IMR-90 (cell line): ENCODE data around the gene FAM200C. TPM values are rescaled to one million over a fixed set of nuclear protein-coding genes. Genes with fewer than 3 reads are reported as not detected.

Experiments
- ATAC-seq: fragments of 200-7000 bp; cut with Tn5 transposase; 2 replicates; pipeline ENCODE4 v1.9.1; 2020; ENCODE audit warnings: low read depth, mild to moderate bottlenecking, moderate library complexity
- BruUV-seq: library from RNA; stranded (reverse); fragments of 400-500 nt; replicated peaks from 2 replicates; lab custom pipeline; 2021; lab: Mats Ljungman, UMichigan
- CTCF ChIA-PET: fragments of 300-600 bp; formaldehyde crosslinking; extraction: SDS; loops from one replicate; lab custom pipeline; 2021; ENCODE audit warnings: antibody characterized with exemption; lab: Yijun Ruan, JAX
- POLR2A ChIA-PET: fragments of 300-600 bp; sonication (Branson Sonifier 250); formaldehyde crosslinking; loops from one replicate; lab custom pipeline; 2022; ENCODE audit warnings: antibody characterized with exemption; ENCODE audit not compliant: unreplicated experiment; lab: Charles Lee
- DNase-seq: peaks from one replicate; pipeline ENCODE4 v3.0.0; 2013
- H2AFZ ChIP-seq: replicated peaks from 2 replicates; pipeline ENCODE3; 2013; ENCODE audit warnings: low read length, mild to moderate bottlenecking; ENCODE audit not compliant: poor library complexity
- H2AK5ac ChIP-seq: 2 replicates; pipeline ENCODE4 v1.6.1; 2013; ENCODE audit warnings: low read depth, low read length, inconsistent platforms
- H2AK9ac ChIP-seq: replicated peaks from 2 replicates; pipeline ENCODE3; 2013; ENCODE audit warnings: mild to moderate bottlenecking, low read depth, low read length, moderate library complexity; ENCODE audit not compliant: poor library complexity
- H2BK120ac ChIP-seq: 2 replicates; pipeline ENCODE4 v1.6.1; 2013; ENCODE audit warnings: low read depth, low read length, inconsistent platforms
- H2BK15ac ChIP-seq: 3 replicates; pipeline ENCODE4 v1.6.1; 2013; ENCODE audit warnings: low read depth, low read length, inconsistent platforms
- H2BK20ac ChIP-seq: 2 replicates; pipeline ENCODE4 v1.6.1; 2013; ENCODE audit warnings: low read depth, mild to moderate bottlenecking, inconsistent platforms, low read length, moderate library complexity
- H2BK5ac ChIP-seq: 2 replicates; pipeline ENCODE4 v1.6.1; 2013; ENCODE audit warnings: mild to moderate bottlenecking, low read depth, low read length, inconsistent platforms; ENCODE audit not compliant: poor library complexity, severe bottlenecking
- H3K14ac ChIP-seq: replicated peaks from 2 replicates; pipeline ENCODE4 v1.6.1; 2013; ENCODE audit warnings: low read depth, low read length, inconsistent platforms
- H3K18ac ChIP-seq: 2 replicates; pipeline ENCODE4 v1.6.1; 2013; ENCODE audit warnings: low read depth, low read length, control low read depth
- H3K23ac ChIP-seq: 2 replicates; pipeline ENCODE4 v1.6.1; 2013; ENCODE audit warnings: low read depth, low read length, inconsistent platforms
- H3K27ac ChIP-seq: 2 replicates; pipeline ENCODE4 v1.5.1; 2013; ENCODE audit warnings: mild to moderate bottlenecking, control low read depth, low read length; ENCODE audit not compliant: insufficient read depth
- H3K27me3 ChIP-seq: 2 replicates; pipeline ENCODE4 v1.6.1; 2013; ENCODE audit warnings: low read length; ENCODE audit not compliant: control insufficient read depth, insufficient read depth
- H3K36me3 ChIP-seq: 2 replicates; pipeline ENCODE4 v1.6.1; 2013; ENCODE audit warnings: low read length, mixed read lengths; ENCODE audit not compliant: control insufficient read depth, insufficient read depth
- H3K4ac ChIP-seq: 2 replicates; pipeline ENCODE4 v1.6.1; 2013; ENCODE audit warnings: low read depth, low read length, inconsistent platforms
- H3K4me1 ChIP-seq: 2 replicates; pipeline ENCODE4 v1.6.1; 2013; ENCODE audit warnings: low read length, mixed read lengths; ENCODE audit not compliant: control insufficient read depth, insufficient read depth
- H3K4me2 ChIP-seq: 2 replicates; pipeline ENCODE4 v1.6.1; 2013; ENCODE audit warnings: low read depth, mild to moderate bottlenecking, control low read depth, low read length, moderate library complexity
- H3K4me3 ChIP-seq: 2 replicates; pipeline ENCODE4 v1.5.1; 2013; ENCODE audit warnings: low read depth, mild to moderate bottlenecking, control low read depth, low read length, moderate library complexity; ENCODE audit not compliant: insufficient read depth
- H3K56ac ChIP-seq: 2 replicates; pipeline ENCODE4 v1.6.1; 2013; ENCODE audit warnings: low read length, inconsistent platforms; ENCODE audit not compliant: insufficient read depth; ENCODE audit errors: extremely low read depth
- H3K79me1 ChIP-seq, 2 experiments: 2 replicates each; pipeline ENCODE4 v1.6.1; 2013; ENCODE audit warnings: low read length in 2 of 2, inconsistent platforms in 1 of 2, low read depth in 1 of 2
- H3K9ac ChIP-seq: 2 replicates; pipeline ENCODE4 v1.6.1; 2013; ENCODE audit warnings: low read depth, low read length, control low read depth
- H3K9me1 ChIP-seq: 2 replicates; pipeline ENCODE4 v1.6.1; 2013; ENCODE audit warnings: low read length, inconsistent platforms; ENCODE audit not compliant: insufficient read depth
- H3K9me3 ChIP-seq: 2 replicates; pipeline ENCODE4 v1.6.1; 2013; ENCODE audit warnings: low read length; ENCODE audit not compliant: control insufficient read depth, insufficient read depth
- H4K20me1 ChIP-seq: 2 replicates; pipeline ENCODE4 v1.6.1; 2013; ENCODE audit warnings: low read length, inconsistent platforms; ENCODE audit not compliant: insufficient read depth
- H4K5ac ChIP-seq: 2 replicates; pipeline ENCODE4 v1.6.1; 2013; ENCODE audit warnings: mild to moderate bottlenecking, low read depth, low read length, control low read depth
- H4K8ac ChIP-seq, 2 experiments: 2 replicates each; pipeline ENCODE4 v1.6.1; 2013; ENCODE audit warnings: low read depth in 2 of 2, low read length in 2 of 2, control low read depth in 1 of 2, inconsistent platforms in 1 of 2
- H4K91ac ChIP-seq: 2 replicates; pipeline ENCODE4 v1.6.1; 2013; ENCODE audit warnings: low read depth, low read length, inconsistent platforms; ENCODE audit not compliant: insufficient read depth
- NFE2L2 ChIP-seq: fragments of 150-350 bp; IDR thresholded peaks from 2 replicates; pipeline ENCODE4 v1.6.1; 2016; ENCODE audit warnings: low read depth, mild to moderate bottlenecking, low read length
- WGBS, 2 experiments: methylation state at CpG; one replicate each; pipeline versions ENCODE4 v1.1.5 to v1.1.7; 2013; ENCODE audit warnings: missing lambda C conversion rate in 2 of 2; ENCODE audit not compliant: insufficient read length in 1 of 2; ENCODE audit errors: extremely low coverage in 2 of 2; 5-methylcytosine and 5-hydroxymethylcytosine counted together
- dilution Hi-C: fragments of 300-500 bp; cut with HindIII; formaldehyde crosslinking; loops from one replicate; pipeline ENCODE4 v1.14.3; 2018; ENCODE audit warnings: low sequenced_read_pairs; ENCODE audit not compliant: unreplicated experiment
- in situ Hi-C: fragments of 300-500 bp; cut with MboI; formaldehyde crosslinking; loops from 3 replicates; pipeline ENCODE4 v1.14.3; 2019; ENCODE audit warnings: low sequenced_read_pairs, inconsistent platforms, mixed read lengths
- intact Hi-C: fragments of 100-400 bp; cut with micrococcal nuclease; formaldehyde crosslinking; loops from 2 replicates; pipeline ENCODE4 v1.10.0; 2022
- polyA plus RNA-seq, 3 experiments: library from polyadenylated mRNA; depleted of rRNA; stranded (reverse); fragments of >200 nt; gene quantifications; 2 replicates each; pipeline ENCODE4 v1.2.3, GENCODE V29; 2012; ENCODE audit warnings: low replicate concordance in 1 of 3
- total RNA-seq: library from RNA; depleted of rRNA; stranded (reverse); fragments of >200 nt; gene quantifications from 2 replicates; pipeline ENCODE4 v1.2.3, GENCODE V29; 2012

The FAM200C gene
- total and polyA plus RNA-seq, 2 of the 4 experiments (the other 2 are of a cell fraction), result 1.7 to 6.3 TPM

DNA sequence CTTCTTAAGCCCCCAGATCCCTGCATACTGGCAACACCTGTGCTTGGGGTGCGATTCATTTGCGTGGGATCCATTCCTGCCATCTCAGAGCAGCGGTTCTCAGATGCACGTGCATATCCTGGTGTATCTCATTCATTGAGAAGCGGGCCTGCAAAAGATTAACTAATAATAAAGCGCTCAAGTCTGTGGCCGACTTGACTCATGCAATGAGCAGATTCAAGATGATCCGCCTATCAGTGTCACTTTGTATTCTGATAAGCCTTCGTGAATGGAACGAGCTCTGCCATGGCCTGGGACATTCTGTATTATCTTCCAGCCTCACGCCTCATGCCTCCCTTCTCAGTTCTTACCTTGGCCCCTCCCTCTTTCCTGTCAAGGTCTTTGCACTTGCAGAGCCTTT, 51.8 kb downstream of the FAM200C start:
- H2AK5ac ChIP-seq, result no peak overlapping the region
- dilution Hi-C loops, result no loop called here
- H4K20me1 ChIP-seq, result no peaks in the 10 kb centered on the region
- in situ Hi-C loops, result loop anchor here (5.0 to 25.0 kb wide), 2 partner anchors 326 to 911 kb away; no protein-coding TSS in a partner anchor
- no peaks in the 10 kb centered on the region for H3K9me3 ChIP-seq
- no peak overlapping the region for H3K4me2 ChIP-seq
- CTCF ChIA-PET, result interaction anchor here (1.0 kb wide), 1 partner anchor 10 kb away, joined by 6 read pairs; no protein-coding TSS in a partner anchor
- no peak overlapping the region for H3K56ac ChIP-seq
- no peak overlapping the region for H3K23ac ChIP-seq
- no peak overlapping the region for H2BK20ac ChIP-seq
- no peak overlapping the region for H2BK15ac ChIP-seq
- H3K4ac ChIP-seq, result no peak overlapping the region
- H2BK120ac ChIP-seq, result no peak overlapping the region
- 85% methylated on average over 7 of the region's 11 CpGs; no CpG with 5 or more reads in 1 of the 2 experiments for WGBS, 2 experiments
- H2BK5ac ChIP-seq, result no peak overlapping the region
- H3K9ac ChIP-seq, result no peak overlapping the region
- no peak overlapping the region for H2AK9ac ChIP-seq
- H3K18ac ChIP-seq, result no peak overlapping the region
- no peaks in the 10 kb centered on the region for H3K79me1 ChIP-seq
- no peaks in the 10 kb centered on the region for H3K27me3 ChIP-seq
- no peak overlapping the region for H2AFZ ChIP-seq
- H3K9me1 ChIP-seq, result no peaks in the 10 kb centered on the region; the same call in 1 of the 2 replicates
- ATAC-seq, result no peak
- H3K27ac ChIP-seq, result no peak overlapping the region
- no peak overlapping the region for H3K4me3 ChIP-seq
- H4K5ac ChIP-seq, result no peak overlapping the region
- H3K36me3 ChIP-seq, result no peaks in the 10 kb centered on the region
- no peak overlapping the region for H4K91ac ChIP-seq
- H4K8ac ChIP-seq, result no peak overlapping the region
- no TSS peak for BruUV-seq
- no peak for TF ChIP-seq NFE2L2
- H3K14ac ChIP-seq, result no peak overlapping the region
- POLR2A ChIA-PET, result no interaction called here
- DNase-seq, result no peak
- intact Hi-C loops, result loop anchor here (5.0 kb wide), 1 partner anchor 906 kb away; no protein-coding TSS in a partner anchor
- no peaks in the 10 kb centered on the region for H3K4me1 ChIP-seq
